Measurements from ENCODE around the gene DOK6.

Gene DOK6

DNA sequence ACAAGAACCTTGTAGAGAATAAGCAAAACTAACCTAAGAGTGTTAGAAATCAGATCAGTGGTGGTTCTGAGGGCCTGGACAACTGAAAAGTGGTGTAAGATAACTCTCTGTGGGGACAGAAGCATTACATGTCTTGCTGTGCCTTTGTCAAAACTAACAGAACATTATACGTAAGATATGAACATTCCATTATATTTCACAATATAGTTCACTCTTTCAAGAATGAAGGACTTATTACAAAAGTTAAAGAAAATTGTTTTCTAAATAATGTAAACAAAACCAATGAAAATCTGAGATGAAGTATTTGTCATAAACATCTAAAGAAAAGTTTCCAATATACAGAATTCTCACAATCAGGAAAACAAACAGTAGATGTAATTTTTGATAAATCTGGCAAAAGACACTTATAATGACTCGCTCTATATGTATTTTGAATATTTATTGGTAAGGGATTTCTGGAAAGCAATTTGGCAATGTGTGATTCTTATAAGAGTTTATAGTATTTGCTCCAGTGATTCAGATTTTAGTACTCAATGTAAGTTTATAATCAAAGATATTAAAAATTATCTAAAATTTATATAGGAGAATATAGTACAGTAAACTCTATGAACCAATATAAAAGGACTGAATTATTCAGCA lies 288.6 kb downstream of the DOK6 start:
- no peak for TF ChIP-seq CTCF (IDR thresholded peaks at IDR 0.05; ENCODE audit: unreplicated experiment in 3 of 3)
- peaks cover 2% of the 10 kb centered on the region for H3K9me3 Mint-ChIP-seq
- no peak overlapping the region for H3K4me3 Mint-ChIP-seq
- no peak overlapping the region for H3K27ac Mint-ChIP-seq
- no peaks in the 10 kb centered on the region for H3K27me3 Mint-ChIP-seq (ENCODE audit: low read depth)
- peaks cover 9% of the 10 kb centered on the region for H3K36me3 Mint-ChIP-seq (ENCODE audit: low read depth)
- H3K4me1 Mint-ChIP-seq, result no peaks in the 10 kb centered on the region

GRCh38 chr18:69691008-69691760 lies 290.5 kb downstream of the DOK6 start:
- TF ChIP-seq CTCF (IDR thresholded peaks at IDR 0.05; ENCODE audit: unreplicated experiment in 3 of 3), result no peak
- H3K9me3 Mint-ChIP-seq, result no peaks in the 10 kb centered on the region
- no peaks in the 10 kb centered on the region for H3K27me3 Mint-ChIP-seq (ENCODE audit: low read depth)
- H3K4me1 Mint-ChIP-seq, result no peaks in the 10 kb centered on the region
- H3K27ac Mint-ChIP-seq, result no peak overlapping the region
- peaks cover 3% of the 10 kb centered on the region for H3K36me3 Mint-ChIP-seq (ENCODE audit: low read depth)
- H3K4me3 Mint-ChIP-seq, result no peak overlapping the region

- no peak for TF ChIP-seq CTCF (IDR thresholded peaks at IDR 0.05; ENCODE audit: unreplicated experiment in 3 of 3)
- Mint-ChIP-seq H3K4me3 (no peak overlapping the region), H3K27me3 (ENCODE audit: low read depth) (no peaks in the 10 kb centered on the region), H3K4me1 (peaks cover 12% of the 10 kb centered on the region), H3K9me3 (no peaks in the 10 kb centered on the region), H3K27ac (peak overlapping the region; percentile 2 to 23 (median 13)), H3K36me3 (ENCODE audit: low read depth) (peaks cover 15% of the 10 kb centered on the region)
Observed at GRCh38 chr18:69697069-69697468, 296.4 kb downstream of the DOK6 start.

DNA sequence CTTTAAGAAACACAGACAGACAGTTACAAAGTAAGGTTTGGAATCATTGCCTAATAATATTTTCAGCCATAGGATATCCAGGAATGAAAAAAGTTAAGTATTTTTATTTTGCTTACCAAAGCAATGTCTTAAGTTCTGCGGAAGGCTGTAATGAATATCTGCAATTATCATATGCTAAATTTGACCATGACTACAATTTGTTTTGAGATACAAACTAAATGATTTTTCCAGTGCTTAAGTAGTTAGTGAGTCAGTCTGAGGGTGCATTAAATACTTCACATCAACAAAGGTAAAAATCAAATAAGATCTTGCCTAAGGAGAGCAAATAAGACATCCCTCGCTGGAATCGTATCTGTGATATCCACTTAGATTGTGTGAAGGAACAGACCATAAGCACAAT lies 297.0 kb downstream of the DOK6 start:
- no peak overlapping the region for H3K4me3 Mint-ChIP-seq
- H3K9me3 Mint-ChIP-seq, result no peaks in the 10 kb centered on the region
- TF ChIP-seq CTCF (IDR thresholded peaks at IDR 0.05; ENCODE audit: unreplicated experiment in 3 of 3), result no peak
- H3K27me3 Mint-ChIP-seq (ENCODE audit: low read depth), result no peaks in the 10 kb centered on the region
- peaks cover 12% of the 10 kb centered on the region for H3K4me1 Mint-ChIP-seq
- H3K27ac Mint-ChIP-seq, result peak overlapping the region; percentile 2 to 23 (median 13)
- H3K36me3 Mint-ChIP-seq (ENCODE audit: low read depth), result peaks cover 15% of the 10 kb centered on the region

DNA sequence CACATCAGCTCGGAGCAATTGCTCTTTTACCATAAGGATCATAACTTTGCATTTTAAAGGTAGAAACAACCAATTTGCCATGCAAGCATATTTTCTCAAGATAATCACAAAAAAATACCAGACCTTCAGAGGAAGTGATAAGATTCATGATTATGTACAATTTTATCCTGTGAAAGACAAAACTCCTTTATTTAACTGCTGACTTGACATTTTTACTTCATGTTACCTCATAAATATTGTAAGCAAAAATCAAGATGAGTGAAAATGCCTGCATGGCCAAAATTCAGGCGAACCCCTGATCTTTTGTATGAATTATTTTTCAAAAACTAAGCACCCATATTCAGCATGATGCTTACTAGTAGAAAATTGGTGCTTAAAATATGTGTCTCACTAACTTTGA lies 300.6 kb downstream of the DOK6 start:
- H3K27ac Mint-ChIP-seq, result no peak overlapping the region
- H3K4me3 Mint-ChIP-seq, result no peak overlapping the region
- peaks cover 2% of the 10 kb centered on the region for H3K9me3 Mint-ChIP-seq
- peaks cover 17% of the 10 kb centered on the region for H3K36me3 Mint-ChIP-seq (ENCODE audit: low read depth)
- H3K27me3 Mint-ChIP-seq (ENCODE audit: low read depth), result no peaks in the 10 kb centered on the region
- peaks cover 11% of the 10 kb centered on the region for H3K4me1 Mint-ChIP-seq
- TF ChIP-seq CTCF (IDR thresholded peaks at IDR 0.05; ENCODE audit: unreplicated experiment in 3 of 3), result no peak

- no peak overlapping the region for H3K4me3 Mint-ChIP-seq
- no peaks in the 10 kb centered on the region for H3K27me3 Mint-ChIP-seq (ENCODE audit: low read depth)
- no peak for TF ChIP-seq CTCF (IDR thresholded peaks at IDR 0.05; ENCODE audit: unreplicated experiment in 3 of 3)
- H3K9me3 Mint-ChIP-seq, result peaks cover 4% of the 10 kb centered on the region
- H3K27ac Mint-ChIP-seq, result no peak overlapping the region
- H3K4me1 Mint-ChIP-seq, result no peaks in the 10 kb centered on the region
- H3K36me3 Mint-ChIP-seq (ENCODE audit: low read depth), result peaks cover 26% of the 10 kb centered on the region
Observed at GRCh38 chr18:69703461-69703860, 302.8 kb downstream of the DOK6 start.
